ENCODE measurements around the gene LHFPL2. TPM values are rescaled to one million over a fixed set of nuclear protein-coding genes. Genes with fewer than 3 reads are reported as not detected.

The LHFPL2 gene
- total RNA-seq, 1 donor from 2014 or later = 113 TPM

GRCh38 chr5:78594610-78595457, 53.7 kb downstream of the LHFPL2 start:
- TF ChIP-seq CTCF (IDR thresholded peaks at IDR 0.05) = no peak
- H3K27ac Mint-ChIP-seq (ENCODE audit: unreplicated experiment) = peak overlapping the region; percentile 94
- H3K4me3 Mint-ChIP-seq (ENCODE audit: unreplicated experiment) = no peak overlapping the region
- no peak for DNase-seq (ENCODE audit: extremely low spot score, unreplicated experiment)
- no peaks in the 10 kb centered on the region for H3K9me3 Mint-ChIP-seq (ENCODE audit: unreplicated experiment)
- peaks cover 57% of the 10 kb centered on the region for H3K36me3 Mint-ChIP-seq (ENCODE audit: unreplicated experiment)
- H3K27me3 Mint-ChIP-seq (ENCODE audit: unreplicated experiment) = no peaks in the 10 kb centered on the region
- H3K4me1 Mint-ChIP-seq (ENCODE audit: unreplicated experiment) = peaks cover 84% of the 10 kb centered on the region

- no peak for DNase-seq (ENCODE audit: extremely low spot score, unreplicated experiment)
- Mint-ChIP-seq H3K9me3 (ENCODE audit: unreplicated experiment) (no peaks in the 10 kb centered on the region), H3K36me3 (ENCODE audit: unreplicated experiment) (peaks cover 60% of the 10 kb centered on the region), H3K27ac (ENCODE audit: unreplicated experiment) (peak overlapping the region; percentile 94), H3K4me1 (ENCODE audit: unreplicated experiment) (peaks cover 79% of the 10 kb centered on the region), H3K27me3 (ENCODE audit: unreplicated experiment) (no peaks in the 10 kb centered on the region), H3K4me3 (ENCODE audit: unreplicated experiment) (no peak overlapping the region)
- TF ChIP-seq CTCF (IDR thresholded peaks at IDR 0.05) = no peak
Observed at GRCh38 chr5:78594021-78594420, 54.6 kb downstream of the LHFPL2 start.

- Mint-ChIP-seq H3K36me3 (ENCODE audit: unreplicated experiment) (peaks cover 57% of the 10 kb centered on the region), H3K27ac (ENCODE audit: unreplicated experiment) (peak overlapping the region; percentile 94), H3K4me1 (ENCODE audit: unreplicated experiment) (peaks cover 77% of the 10 kb centered on the region), H3K27me3 (ENCODE audit: unreplicated experiment) (no peaks in the 10 kb centered on the region), H3K9me3 (ENCODE audit: unreplicated experiment) (no peaks in the 10 kb centered on the region), H3K4me3 (ENCODE audit: unreplicated experiment) (no peak overlapping the region)
- no peak for DNase-seq (ENCODE audit: extremely low spot score, unreplicated experiment)
- TF ChIP-seq CTCF (IDR thresholded peaks at IDR 0.05) = no peak
Observed at GRCh38 chr5:78593465-78593864, 55.1 kb downstream of the LHFPL2 start.

- H3K27me3 Mint-ChIP-seq (ENCODE audit: unreplicated experiment) = no peaks in the 10 kb centered on the region
- no peak overlapping the region for H3K4me3 Mint-ChIP-seq (ENCODE audit: unreplicated experiment)
- peak overlapping the region; percentile 94 for H3K27ac Mint-ChIP-seq (ENCODE audit: unreplicated experiment)
- H3K9me3 Mint-ChIP-seq (ENCODE audit: unreplicated experiment) = no peaks in the 10 kb centered on the region
- H3K36me3 Mint-ChIP-seq (ENCODE audit: unreplicated experiment) = peaks cover 62% of the 10 kb centered on the region
- DNase-seq (ENCODE audit: extremely low spot score, unreplicated experiment) = no peak
- peaks cover 78% of the 10 kb centered on the region for H3K4me1 Mint-ChIP-seq (ENCODE audit: unreplicated experiment)
- TF ChIP-seq CTCF (IDR thresholded peaks at IDR 0.05) = no peak
Observed at GRCh38 chr5:78592735-78593386, 55.7 kb downstream of the LHFPL2 start.
